ENCODE data around the gene SSR2.
"Not testable (repeated sequence)": the region's sequence is repeated elsewhere in the genome, so short reads cannot be mapped to it uniquely, and the experiment has no call there.

The SSR2 gene

DNA sequence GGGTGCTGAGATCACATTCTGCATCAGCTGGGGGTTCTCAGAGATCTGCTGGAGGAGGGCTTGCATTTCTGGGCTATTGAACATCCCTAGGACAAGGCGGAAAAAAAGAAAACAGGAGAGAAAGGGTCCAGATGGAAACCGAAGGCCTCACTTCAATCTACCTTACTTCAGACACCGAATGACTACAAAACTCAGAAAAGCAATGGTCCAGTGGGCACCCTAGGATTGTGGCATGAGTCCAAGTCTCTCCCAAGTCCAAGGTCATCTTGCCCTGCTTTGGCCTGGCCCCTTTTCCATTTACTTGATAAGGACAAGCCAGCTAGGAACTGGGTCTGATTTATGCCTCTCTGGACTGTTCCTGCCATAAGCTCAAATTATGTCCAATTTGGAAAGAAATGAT, 22.1 kb upstream of the SSR2 start:
- Histone ChIP-seq H3K9me3 (ENCODE audit: control insufficient read depth, insufficient read depth, low read depth, low read length) (no peaks in the 10 kb centered on the region), H3K4me3 (ENCODE audit: low read depth, low read length) (no peak overlapping the region), H3K4me1 (ENCODE audit: control insufficient read depth, insufficient read depth, low read length) (no peaks in the 10 kb centered on the region), H3K9ac (ENCODE audit: low read length) (no peak overlapping the region), H3K27me3 (ENCODE audit: control insufficient read depth, insufficient read depth, low read length) (no peaks in the 10 kb centered on the region), H3K36me3 (ENCODE audit: control insufficient read depth, insufficient read depth, low read length) (peaks cover 58% of the 10 kb centered on the region), H3K27ac (ENCODE audit: low read depth, low read length) (no peak overlapping the region)

DNA sequence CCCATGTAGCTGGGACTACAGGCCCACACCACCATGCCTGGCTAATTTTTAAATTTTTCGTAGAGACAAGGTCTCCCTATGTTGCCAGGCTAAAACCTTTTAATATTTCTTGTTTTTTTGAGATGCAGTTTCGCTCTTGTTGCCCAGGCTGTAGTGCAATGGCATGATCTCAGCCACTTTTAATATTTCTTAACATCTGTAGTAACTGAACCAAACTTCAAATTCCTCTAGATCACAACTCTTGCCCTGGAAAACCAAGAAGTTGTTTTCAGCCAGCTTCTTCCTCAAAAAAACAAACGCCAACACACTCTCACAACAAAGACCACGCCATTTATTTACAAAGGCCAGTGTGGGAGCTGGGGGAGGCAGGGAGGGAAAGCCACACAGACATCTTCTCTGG, 14.2 kb upstream of the SSR2 start:
- not testable (repeated sequence) for H3K9me3 ChIP-seq (ENCODE audit: control insufficient read depth, insufficient read depth, low read depth, low read length)
- peaks cover 20% of the 10 kb centered on the region for H3K36me3 ChIP-seq (ENCODE audit: control insufficient read depth, insufficient read depth, low read length)

DNA sequence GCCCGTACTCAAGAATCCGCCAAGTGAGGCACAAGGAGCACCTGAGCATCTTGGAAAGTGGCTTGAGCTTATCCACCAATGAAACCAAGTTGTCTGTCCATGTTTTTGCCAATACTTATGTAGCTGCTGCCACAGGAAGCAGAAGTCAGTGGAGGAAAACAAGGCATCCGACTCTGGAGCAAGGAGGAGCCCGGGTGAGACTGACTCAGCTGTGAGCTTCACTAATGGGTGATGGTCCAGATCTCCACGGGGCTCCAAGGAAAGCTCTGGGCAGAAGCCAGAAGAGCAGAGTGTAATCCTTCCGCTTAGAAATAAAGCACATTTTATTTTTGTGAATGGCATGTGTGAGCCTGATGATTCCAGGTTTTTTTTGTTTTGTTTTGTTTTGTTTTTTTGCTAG, 12.3 kb upstream of the SSR2 start:
- Histone ChIP-seq H3K4me1 (ENCODE audit: control insufficient read depth, insufficient read depth, low read length) (no peaks in the 10 kb centered on the region), H3K27ac (ENCODE audit: low read depth, low read length) (no peak overlapping the region), H3K36me3 (ENCODE audit: control insufficient read depth, insufficient read depth, low read length) (peaks cover 12% of the 10 kb centered on the region), H3K4me3 (ENCODE audit: low read depth, low read length) (no peak overlapping the region), H3K9ac (ENCODE audit: low read length) (no peak overlapping the region), H3K9me3 (ENCODE audit: control insufficient read depth, insufficient read depth, low read depth, low read length) (no peaks in the 10 kb centered on the region), H3K27me3 (ENCODE audit: control insufficient read depth, insufficient read depth, low read length) (no peaks in the 10 kb centered on the region)

More for the DNA sequence above, 14.2 kb upstream of the SSR2 start:
- H3K9ac ChIP-seq (ENCODE audit: low read length); H3K27me3 ChIP-seq (ENCODE audit: control insufficient read depth, insufficient read depth, low read length); H3K4me1 ChIP-seq (ENCODE audit: control insufficient read depth, insufficient read depth, low read length); H3K27ac ChIP-seq (ENCODE audit: low read depth, low read length); H3K4me3 ChIP-seq (ENCODE audit: low read depth, low read length): not testable (repeated sequence)

DNA sequence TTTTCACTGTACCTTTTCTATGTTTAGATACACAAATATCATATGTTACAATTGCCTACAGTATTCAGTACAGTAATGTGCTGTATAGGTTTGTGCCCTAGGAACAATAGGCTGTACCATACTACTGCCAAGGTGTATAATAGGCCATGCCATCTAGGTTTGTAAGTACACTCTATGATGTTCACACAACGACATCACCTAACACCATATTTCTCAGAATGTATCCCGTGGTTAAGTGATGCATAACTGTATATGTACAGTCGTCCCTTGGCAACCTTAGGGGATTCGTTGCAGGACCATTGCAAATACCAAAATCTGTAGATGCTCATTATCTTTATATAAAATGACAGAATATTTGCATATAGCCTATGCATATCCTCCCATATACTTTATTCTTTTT, 5.8 kb upstream of the SSR2 start:
- Histone ChIP-seq H3K9me3 (ENCODE audit: control insufficient read depth, insufficient read depth, low read depth, low read length) (no peaks in the 10 kb centered on the region), H3K9ac (ENCODE audit: low read length) (no peak overlapping the region), H3K27ac (ENCODE audit: low read depth, low read length) (no peak overlapping the region), H3K27me3 (ENCODE audit: control insufficient read depth, insufficient read depth, low read length) (no peaks in the 10 kb centered on the region), H3K4me3 (ENCODE audit: low read depth, low read length) (no peak overlapping the region), H3K4me1 (ENCODE audit: control insufficient read depth, insufficient read depth, low read length) (no peaks in the 10 kb centered on the region), H3K36me3 (ENCODE audit: control insufficient read depth, insufficient read depth, low read length) (no peaks in the 10 kb centered on the region)

DNA sequence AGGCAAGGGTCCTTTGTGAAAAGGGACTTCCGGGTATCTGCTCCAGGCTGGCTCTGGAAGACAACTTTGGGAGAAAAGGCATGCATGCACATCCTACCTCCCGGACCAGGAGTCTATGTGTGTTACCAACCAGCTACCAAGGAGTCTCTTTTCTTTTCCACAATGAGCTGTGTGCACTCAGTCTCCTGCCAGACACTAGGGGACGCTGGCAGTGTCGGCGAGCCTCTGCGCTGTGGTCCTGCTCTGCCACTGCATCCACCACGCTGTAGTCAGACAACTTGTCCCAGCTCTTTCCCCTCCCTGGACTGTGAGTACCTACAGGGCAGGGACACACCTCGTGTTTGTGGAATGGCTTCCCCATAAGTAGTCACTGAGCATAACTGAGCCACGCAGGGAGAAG, 5.1 kb upstream of the SSR2 start:
- Histone ChIP-seq H3K9me3 (ENCODE audit: control insufficient read depth, insufficient read depth, low read depth, low read length) (no peaks in the 10 kb centered on the region), H3K27me3 (ENCODE audit: control insufficient read depth, insufficient read depth, low read length) (no peaks in the 10 kb centered on the region), H3K4me3 (ENCODE audit: low read depth, low read length) (no peak overlapping the region), H3K36me3 (ENCODE audit: control insufficient read depth, insufficient read depth, low read length) (no peaks in the 10 kb centered on the region), H3K4me1 (ENCODE audit: control insufficient read depth, insufficient read depth, low read length) (no peaks in the 10 kb centered on the region), H3K9ac (ENCODE audit: low read length) (no peak overlapping the region), H3K27ac (ENCODE audit: low read depth, low read length) (no peak overlapping the region)

DNA sequence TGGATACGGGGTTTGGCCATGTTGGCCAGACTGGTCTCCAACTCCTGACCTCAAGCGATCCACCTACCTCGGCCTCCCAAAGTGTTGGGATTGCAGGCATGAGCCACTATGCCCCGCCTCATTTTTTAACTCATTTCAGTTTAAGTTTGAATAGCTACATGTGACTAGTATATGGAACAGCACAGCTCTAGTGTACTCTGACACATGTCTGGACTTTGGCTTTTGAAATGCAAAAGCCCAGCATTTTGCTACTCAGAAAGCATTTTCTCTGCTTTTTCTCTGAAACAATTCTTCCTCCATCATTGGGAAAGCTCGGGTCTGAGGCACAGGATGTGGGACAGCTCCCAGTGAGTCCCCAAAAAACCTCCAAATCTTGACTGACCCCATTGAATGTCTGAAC, 4.0 kb upstream of the SSR2 start:
- Histone ChIP-seq H3K9ac (ENCODE audit: low read length) (no peak overlapping the region), H3K27ac (ENCODE audit: low read depth, low read length) (no peak overlapping the region), H3K9me3 (ENCODE audit: control insufficient read depth, insufficient read depth, low read depth, low read length) (no peaks in the 10 kb centered on the region), H3K27me3 (ENCODE audit: control insufficient read depth, insufficient read depth, low read length) (no peaks in the 10 kb centered on the region), H3K4me1 (ENCODE audit: control insufficient read depth, insufficient read depth, low read length) (peaks cover 2% of the 10 kb centered on the region), H3K36me3 (ENCODE audit: control insufficient read depth, insufficient read depth, low read length) (peaks cover under 1% of the 10 kb centered on the region; the same call in 1 of the 2 replicates), H3K4me3 (ENCODE audit: low read depth, low read length) (no peak overlapping the region)

DNA sequence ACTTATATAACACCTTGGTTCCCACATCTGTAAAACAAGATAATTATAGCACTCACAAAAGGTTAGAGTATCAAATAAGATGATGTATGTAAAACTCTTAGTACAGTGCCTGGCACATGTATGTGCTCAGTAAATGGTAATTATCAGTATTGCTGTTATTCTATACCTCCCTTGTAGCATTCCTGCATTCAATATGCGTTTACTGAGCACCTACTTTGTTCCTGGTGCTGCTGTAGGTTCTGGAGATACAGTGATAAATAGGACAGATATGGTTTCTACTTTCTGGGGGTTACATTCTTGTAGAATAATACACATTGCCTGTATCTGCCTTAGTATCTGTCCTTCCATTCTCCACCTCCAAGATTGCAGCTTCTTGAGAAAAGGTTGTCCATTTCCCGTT, 1.2 kb upstream of the SSR2 start:
- no peak overlapping the region for H3K9ac ChIP-seq (ENCODE audit: low read length)
- H3K27me3 ChIP-seq (ENCODE audit: control insufficient read depth, insufficient read depth, low read length) = no peaks in the 10 kb centered on the region
- peaks cover 5% of the 10 kb centered on the region for H3K4me1 ChIP-seq (ENCODE audit: control insufficient read depth, insufficient read depth, low read length)
- H3K36me3 ChIP-seq (ENCODE audit: control insufficient read depth, insufficient read depth, low read length) = peaks cover 21% of the 10 kb centered on the region
- no peak overlapping the region for H3K4me3 ChIP-seq (ENCODE audit: low read depth, low read length)
- H3K27ac ChIP-seq (ENCODE audit: low read depth, low read length) = no peak overlapping the region
- no peaks in the 10 kb centered on the region for H3K9me3 ChIP-seq (ENCODE audit: control insufficient read depth, insufficient read depth, low read depth, low read length)

DNA sequence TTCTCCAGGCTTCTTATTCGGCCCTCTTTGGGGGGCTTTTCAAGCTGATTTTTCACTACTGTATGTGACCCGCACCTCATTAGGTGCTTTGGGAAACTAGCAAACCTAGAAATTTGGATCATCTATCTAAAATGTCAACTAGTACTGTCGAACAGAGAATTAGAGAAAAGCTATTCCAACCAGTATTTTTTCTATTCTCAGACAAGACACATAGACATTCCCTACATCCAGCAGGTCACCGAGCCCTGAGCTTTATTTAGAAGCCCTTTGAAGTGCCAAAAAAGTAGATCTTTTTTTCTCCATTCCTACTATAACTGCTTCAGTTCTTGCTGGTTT, 310 bp upstream of the SSR2 start:
- Histone ChIP-seq H3K4me1 (ENCODE audit: control insufficient read depth, insufficient read depth, low read length) (peaks cover 5% of the 10 kb centered on the region), H3K27ac (ENCODE audit: low read depth, low read length) (no peak overlapping the region), H3K9me3 (ENCODE audit: control insufficient read depth, insufficient read depth, low read depth, low read length) (no peaks in the 10 kb centered on the region), H3K9ac (ENCODE audit: low read length) (no peak overlapping the region), H3K36me3 (ENCODE audit: control insufficient read depth, insufficient read depth, low read length) (peaks cover 27% of the 10 kb centered on the region), H3K4me3 (ENCODE audit: low read depth, low read length) (peak overlapping the region; percentile 85), H3K27me3 (ENCODE audit: control insufficient read depth, insufficient read depth, low read length) (no peaks in the 10 kb centered on the region)

DNA sequence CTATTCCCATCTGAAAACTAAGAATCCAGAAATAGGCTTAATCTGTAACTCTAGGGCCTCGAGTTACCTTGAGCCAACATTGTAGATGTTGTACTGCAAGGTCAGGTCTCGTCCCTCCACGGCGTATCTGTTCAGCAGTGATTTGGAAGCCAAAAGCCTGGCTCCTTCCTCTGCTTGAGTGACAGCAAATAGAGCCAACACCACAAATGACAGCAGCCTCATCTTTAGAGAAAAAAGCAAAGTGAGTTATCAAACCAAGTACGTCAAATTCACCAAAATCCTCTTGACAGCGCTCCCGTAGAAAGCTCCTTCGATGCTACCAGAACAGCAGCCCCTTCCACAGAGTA, 832 bp downstream of the SSR2 start:
- no peak overlapping the region for H3K27ac ChIP-seq (ENCODE audit: low read depth, low read length)
- H3K4me3 ChIP-seq (ENCODE audit: low read depth, low read length) = peak overlapping the region; percentile 85
- H3K36me3 ChIP-seq (ENCODE audit: control insufficient read depth, insufficient read depth, low read length) = peaks cover 33% of the 10 kb centered on the region
- peak overlapping the region; percentile 80 for H3K9ac ChIP-seq (ENCODE audit: low read length)
- H3K4me1 ChIP-seq (ENCODE audit: control insufficient read depth, insufficient read depth, low read length) = peaks cover 5% of the 10 kb centered on the region
- H3K27me3 ChIP-seq (ENCODE audit: control insufficient read depth, insufficient read depth, low read length) = no peaks in the 10 kb centered on the region
- no peaks in the 10 kb centered on the region for H3K9me3 ChIP-seq (ENCODE audit: control insufficient read depth, insufficient read depth, low read depth, low read length)

DNA sequence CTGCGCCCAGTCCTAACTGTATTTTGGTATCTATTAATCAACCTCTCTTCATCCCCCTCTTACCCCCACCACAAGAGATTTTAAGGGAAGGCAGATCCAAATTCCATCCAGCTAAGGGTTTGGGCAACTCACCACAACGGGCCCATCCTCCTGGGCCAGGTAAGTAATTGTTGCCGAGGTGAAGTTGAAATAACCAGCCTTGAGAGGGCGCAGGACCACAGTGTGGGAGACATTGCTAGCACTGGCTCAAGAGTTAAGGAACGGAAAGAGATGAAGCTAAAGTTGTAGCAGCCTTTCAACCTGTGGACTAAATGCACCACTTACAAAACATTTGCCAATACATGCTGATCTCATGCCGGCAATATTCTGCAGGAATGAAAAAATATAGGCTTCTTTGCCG, 5.9 kb downstream of the SSR2 start:
- Histone ChIP-seq H3K36me3 (ENCODE audit: control insufficient read depth, insufficient read depth, low read length) (peaks cover 79% of the 10 kb centered on the region), H3K9me3 (ENCODE audit: control insufficient read depth, insufficient read depth, low read depth, low read length) (no peaks in the 10 kb centered on the region), H3K4me1 (ENCODE audit: control insufficient read depth, insufficient read depth, low read length) (peaks cover 3% of the 10 kb centered on the region), H3K27me3 (ENCODE audit: control insufficient read depth, insufficient read depth, low read length) (no peaks in the 10 kb centered on the region), H3K27ac (ENCODE audit: low read depth, low read length) (no peak overlapping the region), H3K9ac (ENCODE audit: low read length) (no peak overlapping the region), H3K4me3 (ENCODE audit: low read depth, low read length) (no peak overlapping the region)

DNA sequence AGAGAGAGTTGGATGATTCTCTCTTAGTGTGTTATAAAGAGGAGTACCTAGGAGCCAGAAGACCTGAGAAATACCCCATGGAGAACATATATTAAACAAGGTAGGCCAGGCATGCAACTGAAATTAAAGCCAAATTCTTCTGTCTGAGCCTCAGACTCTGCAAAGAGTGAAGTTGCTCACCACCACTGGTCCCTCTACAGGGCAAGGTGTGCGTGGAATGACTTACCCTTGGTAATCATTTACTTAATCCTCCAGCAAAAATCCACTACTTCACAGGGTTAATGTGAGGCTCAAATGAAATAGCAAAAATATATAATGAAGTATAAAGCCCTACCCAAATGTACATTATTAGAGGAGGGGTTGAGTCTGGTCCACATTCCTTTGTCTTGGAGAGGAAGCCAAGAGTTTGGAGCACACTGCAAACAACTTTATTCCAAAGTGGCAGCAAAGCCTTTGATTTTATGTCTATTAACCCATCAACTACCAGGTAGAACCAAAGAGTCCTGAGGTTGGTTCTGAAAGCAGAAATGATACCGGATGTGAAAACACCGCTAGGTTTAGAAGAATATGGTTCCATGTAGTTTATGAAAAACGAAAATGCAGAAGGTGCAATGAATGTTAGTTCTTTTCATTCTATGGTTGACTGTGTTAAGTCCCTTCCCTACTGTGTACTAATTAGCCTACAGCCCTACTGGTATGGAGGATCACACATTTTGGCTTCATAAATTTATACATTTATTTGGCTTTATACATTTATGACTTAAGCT, 8.5 kb downstream of the SSR2 start:
- no peaks in the 10 kb centered on the region for H3K4me1 ChIP-seq (ENCODE audit: control insufficient read depth, insufficient read depth, low read length)
- H3K9ac ChIP-seq (ENCODE audit: low read length) = no peak overlapping the region
- H3K4me3 ChIP-seq (ENCODE audit: low read depth, low read length) = no peak overlapping the region
- no peaks in the 10 kb centered on the region for H3K27me3 ChIP-seq (ENCODE audit: control insufficient read depth, insufficient read depth, low read length)
- peaks cover 73% of the 10 kb centered on the region for H3K36me3 ChIP-seq (ENCODE audit: control insufficient read depth, insufficient read depth, low read length)
- H3K9me3 ChIP-seq (ENCODE audit: control insufficient read depth, insufficient read depth, low read depth, low read length) = no peaks in the 10 kb centered on the region
- no peak overlapping the region for H3K27ac ChIP-seq (ENCODE audit: low read depth, low read length)

DNA sequence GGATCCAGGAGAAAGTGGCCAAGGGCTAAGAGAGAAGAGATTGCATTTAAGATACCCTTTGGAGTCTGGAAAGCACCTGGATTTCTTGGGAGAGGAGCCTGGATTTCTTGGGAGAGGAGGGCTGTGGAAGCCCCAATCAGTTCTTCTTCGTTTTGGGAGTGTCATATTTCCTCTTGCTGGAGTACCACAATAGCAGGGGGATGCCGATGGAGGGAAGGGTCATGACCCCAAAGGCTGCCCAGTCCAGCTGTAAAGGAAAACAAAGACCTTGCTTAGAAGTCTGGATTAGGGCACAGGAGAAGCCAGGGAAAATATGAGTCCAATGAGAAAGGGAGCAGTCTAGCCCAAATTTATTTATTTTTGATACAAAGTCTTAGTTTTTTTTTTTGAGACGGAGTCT, 11.3 kb downstream of the SSR2 start:
- peaks cover 55% of the 10 kb centered on the region for H3K36me3 ChIP-seq (ENCODE audit: control insufficient read depth, insufficient read depth, low read length)
- H3K9me3 ChIP-seq (ENCODE audit: control insufficient read depth, insufficient read depth, low read depth, low read length) = no peaks in the 10 kb centered on the region
- H3K27ac ChIP-seq (ENCODE audit: low read depth, low read length) = no peak overlapping the region
- no peaks in the 10 kb centered on the region for H3K27me3 ChIP-seq (ENCODE audit: control insufficient read depth, insufficient read depth, low read length)
- no peaks in the 10 kb centered on the region for H3K4me1 ChIP-seq (ENCODE audit: control insufficient read depth, insufficient read depth, low read length)
- H3K9ac ChIP-seq (ENCODE audit: low read length) = no peak overlapping the region
- H3K4me3 ChIP-seq (ENCODE audit: low read depth, low read length) = no peak overlapping the region

Measured in HUES6 (cell line).